K562 (cell line): Measurements from ENCODE around the gene SFXN3. TPM values are rescaled to one million over a fixed set of nuclear protein-coding genes. Genes with fewer than 3 reads are reported as not detected.

Source experiments
- ATAC-seq: fragments of 200-7000 bp; cut with Tn5 transposase; 3 replicates; pipeline ENCODE4 v1.9.1; 2020; ENCODE audit warnings: moderate library complexity
- BruUV-seq: library from RNA; stranded (reverse); fragments of 400-500 nt; replicated peaks from 2 replicates; lab custom pipeline; 2021; lab: Mats Ljungman, UMichigan
- CTCF ChIA-PET: fragments of 300-600 bp; formaldehyde crosslinking; extraction: SDS; loops from one replicate; lab custom pipeline; 2021; ENCODE audit warnings: low intra/inter-chr PET ratio; lab: Yijun Ruan, JAX
- POLR2A ChIA-PET: fragments of 300-600, 350-650 bp; sonication (Branson Sonifier 250); formaldehyde crosslinking; extraction: SDS; loops from one replicate; lab custom pipeline; 2021; ENCODE audit warnings: antibody characterized with exemption, inconsistent platforms; lab: Yijun Ruan, JAX
- DNase-seq, 4 experiments: peaks; one replicate each; pipeline versions ENCODE4 v3.0.0 to v3.0.0-alpha.2; 2011 to 2018; ENCODE audit warnings: low spot score in 3 of 4, mixed read lengths in 3 of 4; ENCODE audit errors: extremely low read depth in 1 of 4
- FAIRE-seq: peaks from 2 replicates; lab custom pipeline; 2011; peaks lifted over from hg19 to GRCh38; lab: Jason Lieb, UNC
- H2AFZ ChIP-seq: 2 replicates; pipeline ENCODE4 v1.6.0; 2011; ENCODE audit warnings: low read depth, low read length, control low read depth, inconsistent platforms
- H3K27ac ChIP-seq: fragments of 200-600 bp; 3 replicates; pipeline ENCODE4 v1.8.0; 2011; ENCODE audit warnings: low read depth, mild to moderate bottlenecking, control low read depth, inconsistent platforms, low read length, moderate library complexity, mixed read lengths; ENCODE audit errors: extremely low read depth
- H3K27me3 ChIP-seq, 2 experiments: fragments of 300-600 bp in 1 of 2; 2 replicates in 1 of 2; 3 replicates in 1 of 2; pipeline versions ENCODE4 v1.6.0 to v1.8.0; 2011; ENCODE audit warnings: inconsistent platforms in 2 of 2, low read length in 2 of 2, mild to moderate bottlenecking in 1 of 2, mixed read lengths in 1 of 2, moderate library complexity in 1 of 2; ENCODE audit not compliant: control insufficient read depth in 2 of 2, insufficient read depth in 2 of 2
- H3K36me3 ChIP-seq: fragments of 300-600 bp; 3 replicates; pipeline ENCODE4 v1.8.0; 2011; ENCODE audit warnings: mild to moderate bottlenecking, low read length, inconsistent platforms; ENCODE audit not compliant: control insufficient read depth, insufficient read depth
- H3K4me1 ChIP-seq, 2 experiments: fragments of 200-600 bp in 1 of 2; replicated peaks in 1 of 2; 2 replicates in 1 of 2; 3 replicates in 1 of 2; pipeline versions ENCODE4 v1.5.1 to v1.8.0; 2011; ENCODE audit warnings: inconsistent platforms in 2 of 2, low read length in 2 of 2, mild to moderate bottlenecking in 1 of 2, mixed read lengths in 1 of 2, moderate library complexity in 1 of 2; ENCODE audit not compliant: control insufficient read depth in 2 of 2, insufficient read depth in 2 of 2
- H3K4me2 ChIP-seq: 2 replicates; pipeline ENCODE4 v1.6.1; 2011; ENCODE audit warnings: low read length, control low read depth, inconsistent platforms, mixed read lengths; ENCODE audit not compliant: insufficient read depth
- H3K4me3 ChIP-seq: fragments of 200-600 bp; sonication (generic), shearing (Covaris generic); 2 replicates; pipeline ENCODE4 v1.5.1; 2016; ENCODE audit warnings: control low read depth, inconsistent platforms
- H3K79me2 ChIP-seq: fragments of 200-600 bp; 3 replicates; pipeline ENCODE4 v1.8.0; 2011; ENCODE audit warnings: low read length, inconsistent platforms; ENCODE audit not compliant: control insufficient read depth, insufficient read depth
- H3K9ac ChIP-seq, 2 experiments: 2 replicates each; pipeline versions ENCODE4 v1.6.0 to v1.6.1; 2011; ENCODE audit warnings: low read depth in 2 of 2, low read length in 2 of 2, control low read depth in 1 of 2, inconsistent platforms in 1 of 2, mild to moderate bottlenecking in 1 of 2, mixed read lengths in 1 of 2; ENCODE audit not compliant: insufficient read depth in 1 of 2
- H3K9me1 ChIP-seq: one replicate; pipeline ENCODE4 v1.6.0; 2011; ENCODE audit warnings: inconsistent platforms, mild to moderate bottlenecking, low read length, moderate library complexity; ENCODE audit not compliant: control insufficient read depth, insufficient read depth
- H3K9me3 ChIP-seq: replicated peaks from 2 replicates; pipeline ENCODE4 v1.5.1; 2011; ENCODE audit warnings: low read depth, low read length, inconsistent platforms; ENCODE audit not compliant: control insufficient read depth, insufficient read depth
- H4K20me1 ChIP-seq: replicated peaks from 2 replicates; pipeline ENCODE4 v1.6.1; 2011; ENCODE audit warnings: low read length, inconsistent platforms, mixed read lengths; ENCODE audit not compliant: control insufficient read depth, insufficient read depth
- CREB3L1 ChIP-seq: fragments of 450-650 bp; IDR thresholded peaks from 2 replicates; pipeline ENCODE4 v1.6.1; 2014; ENCODE audit warnings: low read depth, mild to moderate bottlenecking, moderate library complexity, borderline replicate concordance
- DMBX1 ChIP-seq: fragments of 250-450 bp; sonication (Bioruptor Pico); IDR thresholded peaks from 2 replicates; pipeline ENCODE4 v1.8.0; 2022; ENCODE audit warnings: inconsistent platforms, mild to moderate bottlenecking, moderate library complexity, borderline replicate concordance
- DPF2 ChIP-seq: fragments of 450-650 bp; IDR thresholded peaks from 2 replicates; pipeline ENCODE4 v1.6.1; 2016
- EP400 ChIP-seq: fragments of 450-650 bp; IDR thresholded peaks from 2 replicates; pipeline ENCODE4 v1.6.1; 2017; ENCODE audit warnings: antibody characterized with exemption, mild to moderate bottlenecking, moderate library complexity
- HNRNPLL ChIP-seq: fragments of 200-400 bp; formaldehyde crosslinking; IDR thresholded peaks from 2 replicates; pipeline ENCODE4 v1.6.1; 2017; ENCODE audit warnings: low read length, low read depth, mild to moderate bottlenecking; ENCODE audit not compliant: poor library complexity, severe bottlenecking
- NEUROD1 ChIP-seq: fragments of 150-350 bp; IDR thresholded peaks from 2 replicates; pipeline ENCODE4 v1.6.1; 2014; ENCODE audit warnings: borderline replicate concordance, low read length, low read depth; ENCODE audit not compliant: partially characterized antibody
- PYGO2 ChIP-seq: fragments of 450-650 bp; IDR thresholded peaks from 2 replicates; pipeline ENCODE4 v1.6.1; 2016; ENCODE audit warnings: mild to moderate bottlenecking, missing genetic modification characterization, moderate library complexity, missing compliant biosample characterization
- SMC3 ChIP-seq: conservative IDR thresholded peaks from 2 replicates; pipeline ENCODE4 v1.6.1; 2011; ENCODE audit warnings: low read depth, low read length, improper control_type of control experiment; ENCODE audit not compliant: insufficient read depth
- ZNF263 ChIP-seq: sonication (generic); formaldehyde crosslinking; IDR thresholded peaks from 2 replicates; pipeline ENCODE4 v1.8.0; 2022; ENCODE audit warnings: mild to moderate bottlenecking, missing genetic modification reagents, borderline replicate concordance
- WGBS: fragments of 100-300 bp; shearing (Covaris generic); methylation state at CpG from one replicate; pipeline ENCODE4 v1.1.6; 2016; ENCODE audit warnings: low coverage, mixed read lengths; ENCODE audit not compliant: insufficient coverage; ENCODE audit errors: missing lambda C conversion rate; 5-methylcytosine and 5-hydroxymethylcytosine counted together
- in situ Hi-C: fragments of 300-500 bp; cut with MboI; formaldehyde crosslinking; loops from 4 replicates; pipeline ENCODE4 v1.15.0; 2018; ENCODE audit warnings: inconsistent platforms, mixed read lengths
- intact Hi-C: fragments of 100-400 bp; cut with micrococcal nuclease; formaldehyde crosslinking; loops from 2 replicates; pipeline ENCODE4 v1.14.2; 2022
- polyA plus RNA-seq, 8 experiments: library from polyadenylated mRNA; depleted of rRNA in 4 of 8; stranded (reverse) in 5 of 8; unstranded in 3 of 8; fragments of >200 nt; fragmentation: Nextera tagmentation in 2 of 8; fragmentation: Illumina TruSeq in 1 of 8; extraction: Ambion mirVana in 2 of 8; extraction: Trizol in 1 of 8; gene quantifications; 2 replicates each; pipeline versions ENCODE4 v1.2.1 to v1.2.3, GENCODE V29; 2011 to 2014; ENCODE audit warnings: inconsistent platforms in 1 of 8, missing spikeins in 1 of 8
- total RNA-seq, 7 experiments: library from RNA; depleted of rRNA in 6 of 7; stranded (reverse); fragments of >200 nt in 6 of 7; fragmentation: Illumina TruSeq in 2 of 7; extraction: Trizol in 2 of 7; gene quantifications; 2 replicates each; pipeline versions ENCODE4 v1.2.1 to v1.2.3, GENCODE V29; 2011 to 2021; ENCODE audit warnings: low replicate concordance in 1 of 7
- TF ChIP-seq, protein P1 (sequence below), 2 experiments: fragments of 450-650 bp; formaldehyde crosslinking in 1 of 2; IDR thresholded peaks; 2 replicates each; pipeline versions ENCODE4 v1.4.0 to v1.6.1; 2014 to 2020; ENCODE audit warnings: mild to moderate bottlenecking in 2 of 2, borderline replicate concordance in 1 of 2, low read depth in 1 of 2

The SFXN3 gene
- total and polyA plus RNA-seq, 9 of the 15 experiments (the other 6 are each of a cell fraction or from before 2014, with no cell fraction given), result 0.24 to 4.6 (median 0.86) TPM

GRCh38 chr10:101066146-101066895 lies 35.3 kb downstream of the SFXN3 start:
- peak overlapping the region; percentile 69 to 90 for H3K9ac ChIP-seq
- H3K36me3 ChIP-seq, result no peaks in the 10 kb centered on the region
- POLR2A ChIA-PET, result interaction anchor here (0.7 to 1.4 kb wide), 4 partner anchors 8 to 52 kb away, joined by 3 to 5 read pairs (median 4); no protein-coding TSS in a partner anchor
- H3K27me3 ChIP-seq, result no peaks in the 10 kb centered on the region
- peak; percentile 71 to 91 (median 78) for DNase-seq
- H3K4me1 ChIP-seq, result peaks cover 50 to 67% of the 10 kb centered on the region in 2 experiments
- no peaks in the 10 kb centered on the region for H3K9me3 ChIP-seq
- intact Hi-C loops (loop anchor here (2.0 to 10.0 kb wide), 4 partner anchors 24 to 988 kb away; partner anchors contain the start of genes ARMH3, PDZD7 and SFXN3), in situ Hi-C loops (no loop called here)
- H3K79me2 ChIP-seq, result peaks cover 28% of the 10 kb centered on the region
- peak overlapping the region; percentile 58 for H3K4me3 ChIP-seq
- H3K27ac ChIP-seq, result peak overlapping the region; percentile 88
- FAIRE-seq, result peak; percentile 96
- H2AFZ ChIP-seq, result peak overlapping the region; percentile 83
- no peaks in the 10 kb centered on the region for H3K9me1 ChIP-seq
- BruUV-seq, result no TSS peak
- no peaks in the 10 kb centered on the region for H4K20me1 ChIP-seq
- CTCF ChIA-PET, result interaction anchor here (0.7 to 3.7 kb wide), 4 partner anchors 16 to 67 kb away, joined by 3 to 37 read pairs (median 19); partner anchors contain the start of gene LZTS2
- ATAC-seq, result peak; percentile 81
- peak overlapping the region; percentile 81 for H3K4me2 ChIP-seq
- WGBS, result under 1% methylated on average over 33 of the region's 49 CpGs
- no peak; the same call in 1 of the 2 replicates for TF ChIP-seq ZNF263 (CRISPR knock-in tag)
- TF ChIP-seq PYGO2, result no peak
- TF ChIP-seq NEUROD1, result peak; percentile 13
- TF ChIP-seq, protein P1, sequence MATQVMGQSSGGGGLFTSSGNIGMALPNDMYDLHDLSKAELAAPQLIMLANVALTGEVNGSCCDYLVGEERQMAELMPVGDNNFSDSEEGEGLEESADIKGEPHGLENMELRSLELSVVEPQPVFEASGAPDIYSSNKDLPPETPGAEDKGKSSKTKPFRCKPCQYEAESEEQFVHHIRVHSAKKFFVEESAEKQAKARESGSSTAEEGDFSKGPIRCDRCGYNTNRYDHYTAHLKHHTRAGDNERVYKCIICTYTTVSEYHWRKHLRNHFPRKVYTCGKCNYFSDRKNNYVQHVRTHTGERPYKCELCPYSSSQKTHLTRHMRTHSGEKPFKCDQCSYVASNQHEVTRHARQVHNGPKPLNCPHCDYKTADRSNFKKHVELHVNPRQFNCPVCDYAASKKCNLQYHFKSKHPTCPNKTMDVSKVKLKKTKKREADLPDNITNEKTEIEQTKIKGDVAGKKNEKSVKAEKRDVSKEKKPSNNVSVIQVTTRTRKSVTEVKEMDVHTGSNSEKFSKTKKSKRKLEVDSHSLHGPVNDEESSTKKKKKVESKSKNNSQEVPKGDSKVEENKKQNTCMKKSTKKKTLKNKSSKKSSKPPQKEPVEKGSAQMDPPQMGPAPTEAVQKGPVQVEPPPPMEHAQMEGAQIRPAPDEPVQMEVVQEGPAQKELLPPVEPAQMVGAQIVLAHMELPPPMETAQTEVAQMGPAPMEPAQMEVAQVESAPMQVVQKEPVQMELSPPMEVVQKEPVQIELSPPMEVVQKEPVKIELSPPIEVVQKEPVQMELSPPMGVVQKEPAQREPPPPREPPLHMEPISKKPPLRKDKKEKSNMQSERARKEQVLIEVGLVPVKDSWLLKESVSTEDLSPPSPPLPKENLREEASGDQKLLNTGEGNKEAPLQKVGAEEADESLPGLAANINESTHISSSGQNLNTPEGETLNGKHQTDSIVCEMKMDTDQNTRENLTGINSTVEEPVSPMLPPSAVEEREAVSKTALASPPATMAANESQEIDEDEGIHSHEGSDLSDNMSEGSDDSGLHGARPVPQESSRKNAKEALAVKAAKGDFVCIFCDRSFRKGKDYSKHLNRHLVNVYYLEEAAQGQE (IDR thresholded peaks at IDR 0.05; ENCODE audit: borderline replicate concordance), result peak; percentile 78
- TF ChIP-seq, protein P1 (CRISPR knock-in tag; IDR thresholded peaks at IDR 0.05; ENCODE audit: low read depth), result no peak; the same call in 1 of the 2 replicates
- TF ChIP-seq DPF2, result peak; percentile 24; the same call in 1 of the 2 replicates
- peak; percentile 33; the same call in 1 of the 2 replicates for TF ChIP-seq DMBX1 (CRISPR knock-in tag)
- peak; percentile 79 for TF ChIP-seq EP400
- TF ChIP-seq HNRNPLL, result peak; percentile 63
- TF ChIP-seq SMC3, result 0 out of 2 replicates have a peak, but pooled peaks have one; percentile 24
- 0 out of 2 replicates have a peak, but pooled peaks have one; percentile 23 for TF ChIP-seq CREB3L1
